WTC11 (cell line): Measurements from ENCODE around the gene ORC4. TPM values are rescaled to one million over a fixed set of nuclear protein-coding genes. Genes with fewer than 3 reads are reported as not detected.

Experiments used
- ATAC-seq: fragments of 200-7000 bp; cut with Tn5 transposase; 2 replicates; pipeline ENCODE4 v1.10.0; 2021; ENCODE audit warnings: mild to moderate bottlenecking, moderate library complexity
- CTCF ChIA-PET: fragments of 300-600 bp; sonication (Branson Sonifier 250); formaldehyde crosslinking; loops from one replicate; lab custom pipeline; 2021; ENCODE audit warnings: antibody characterized with exemption; lab: Charles Lee
- POLR2A ChIA-PET: fragments of 350-600 bp; sonication (Branson Sonifier 250); formaldehyde crosslinking; loops from one replicate; lab custom pipeline; 2021; ENCODE audit warnings: antibody characterized with exemption; lab: Charles Lee
- DNase-seq: peaks from one replicate; pipeline ENCODE4 v3.0.0; 2021; ENCODE audit warnings: low spot score
- H3K27ac Mint-ChIP-seq: 2 replicates; pipeline ENCODE4 v1.8.0; 2021; ENCODE audit warnings: mixed read lengths
- H3K27me3 Mint-ChIP-seq: 2 replicates; pipeline ENCODE4 v1.8.0; 2021; ENCODE audit warnings: low read depth, mild to moderate bottlenecking, moderate library complexity, mixed read lengths
- H3K36me3 Mint-ChIP-seq: 2 replicates; pipeline ENCODE4 v1.8.0; 2021; ENCODE audit warnings: mixed read lengths
- H3K4me1 Mint-ChIP-seq: 2 replicates; pipeline ENCODE4 v1.8.0; 2022; ENCODE audit warnings: mixed read lengths
- H3K4me3 Mint-ChIP-seq: 2 replicates; pipeline ENCODE4 v1.8.0; 2021; ENCODE audit warnings: mild to moderate bottlenecking, moderate library complexity, mixed read lengths
- H3K9me3 Mint-ChIP-seq: 2 replicates; pipeline ENCODE4 v1.8.0; 2021; ENCODE audit warnings: mixed read lengths
- GRHL2 ChIP-seq: fragments of 250-450 bp; sonication (Bioruptor Pico); IDR thresholded peaks from 2 replicates; pipeline ENCODE4 v1.8.0; 2022; ENCODE audit warnings: mild to moderate bottlenecking, moderate library complexity; ENCODE audit not compliant: insufficient replicate concordance, severe bottlenecking
- TCF7 ChIP-seq: sonication (generic); formaldehyde crosslinking; IDR thresholded peaks from 2 replicates; pipeline ENCODE4 v1.8.0; 2022; ENCODE audit warnings: mild to moderate bottlenecking, low read depth, missing genetic modification reagents, moderate library complexity
- ZNF121 ChIP-seq: sonication (generic); formaldehyde crosslinking; IDR thresholded peaks from 2 replicates; pipeline ENCODE4 v1.8.0; 2023; ENCODE audit warnings: missing genetic modification reagents
- ZNF219 ChIP-seq: sonication (generic); formaldehyde crosslinking; IDR thresholded peaks from 2 replicates; pipeline ENCODE4 v1.8.0; 2023; ENCODE audit warnings: missing genetic modification reagents, mild to moderate bottlenecking, borderline replicate concordance
- ZNF263 ChIP-seq: sonication (generic); formaldehyde crosslinking; IDR thresholded peaks from 2 replicates; pipeline ENCODE4 v1.8.1; 2022; ENCODE audit warnings: low read depth, mild to moderate bottlenecking, moderate library complexity, missing genetic modification reagents
- total RNA-seq: library from RNA; stranded (reverse); gene quantifications from 3 replicates; pipeline ENCODE4 v1.2.3, GENCODE V29; 2021
- TF ChIP-seq, protein P1 (sequence below): sonication (generic); formaldehyde crosslinking; IDR thresholded peaks from 2 replicates; pipeline ENCODE4 v1.8.1; 2022; ENCODE audit warnings: missing genetic modification reagents, borderline replicate concordance
- TF ChIP-seq, protein P2 (sequence below): sonication (generic); formaldehyde crosslinking; IDR thresholded peaks from 2 replicates; pipeline ENCODE4 v1.8.0; 2022; ENCODE audit warnings: mild to moderate bottlenecking, missing genetic modification reagents
- TF ChIP-seq, protein P3 (sequence below): sonication (generic); formaldehyde crosslinking; IDR thresholded peaks from 2 replicates; pipeline ENCODE4 v1.8.0; 2022; ENCODE audit warnings: missing genetic modification reagents
- TF ChIP-seq, protein P4 (sequence below): sonication (generic); formaldehyde crosslinking; IDR thresholded peaks from 2 replicates; pipeline ENCODE4 v1.8.1; 2023; ENCODE audit warnings: mild to moderate bottlenecking, missing genetic modification reagents, borderline replicate concordance
- TF ChIP-seq, protein P5 (sequence below): sonication (generic); formaldehyde crosslinking; IDR thresholded peaks from 2 replicates; pipeline ENCODE4 v1.8.1; 2023; ENCODE audit warnings: mild to moderate bottlenecking, missing genetic modification reagents
- TF ChIP-seq, protein P6 (sequence below): sonication (generic); formaldehyde crosslinking; IDR thresholded peaks from 2 replicates; pipeline ENCODE4 v1.8.1; 2023; ENCODE audit warnings: mild to moderate bottlenecking, missing genetic modification reagents, moderate library complexity
- TF ChIP-seq, protein P7 (sequence below): fragments of 250-450 bp; sonication (Bioruptor Pico); IDR thresholded peaks from 2 replicates; pipeline ENCODE4 v1.9.0; 2021; ENCODE audit warnings: mild to moderate bottlenecking, borderline replicate concordance
- TF ChIP-seq, protein P8 (sequence below): sonication (generic); formaldehyde crosslinking; conservative IDR thresholded peaks from 2 replicates; pipeline ENCODE4 v1.8.1; 2023; ENCODE audit warnings: mild to moderate bottlenecking, low read depth, missing genetic modification reagents, moderate library complexity

ORC4 gene
- total RNA-seq, 1 experiment from 2014 or later = 57.9 TPM

DNA sequence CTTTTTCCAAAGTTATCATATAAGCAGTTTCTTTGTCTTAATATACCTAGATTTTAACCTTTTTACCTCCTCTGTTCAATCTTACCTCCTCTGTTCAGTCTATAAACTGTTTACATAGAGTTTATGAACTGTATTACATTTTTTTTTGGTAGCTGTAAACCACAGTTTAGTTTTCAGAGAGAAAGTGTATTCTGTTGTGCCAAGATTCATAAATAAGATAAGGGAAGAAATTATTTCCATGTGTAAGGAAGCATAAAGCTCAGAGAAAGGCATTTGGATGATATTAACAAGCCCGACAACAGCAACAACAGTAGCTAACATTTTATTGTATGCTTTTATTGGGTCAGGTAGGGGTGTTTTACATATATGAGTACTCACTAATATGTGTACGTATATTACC is 104.5 kb downstream of the ORC4 start (continued):
- TF ChIP-seq, protein P1, sequence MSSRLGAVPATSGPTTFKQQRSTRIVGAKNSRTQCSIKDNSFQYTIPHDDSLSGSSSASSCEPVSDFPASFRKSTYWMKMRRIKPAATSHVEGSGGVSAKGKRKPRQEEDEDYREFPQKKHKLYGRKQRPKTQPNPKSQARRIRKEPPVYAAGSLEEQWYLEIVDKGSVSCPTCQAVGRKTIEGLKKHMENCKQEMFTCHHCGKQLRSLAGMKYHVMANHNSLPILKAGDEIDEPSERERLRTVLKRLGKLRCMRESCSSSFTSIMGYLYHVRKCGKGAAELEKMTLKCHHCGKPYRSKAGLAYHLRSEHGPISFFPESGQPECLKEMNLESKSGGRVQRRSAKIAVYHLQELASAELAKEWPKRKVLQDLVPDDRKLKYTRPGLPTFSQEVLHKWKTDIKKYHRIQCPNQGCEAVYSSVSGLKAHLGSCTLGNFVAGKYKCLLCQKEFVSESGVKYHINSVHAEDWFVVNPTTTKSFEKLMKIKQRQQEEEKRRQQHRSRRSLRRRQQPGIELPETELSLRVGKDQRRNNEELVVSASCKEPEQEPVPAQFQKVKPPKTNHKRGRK = no peak
- TF ChIP-seq, all 79 proteins: peak for 0

DNA sequence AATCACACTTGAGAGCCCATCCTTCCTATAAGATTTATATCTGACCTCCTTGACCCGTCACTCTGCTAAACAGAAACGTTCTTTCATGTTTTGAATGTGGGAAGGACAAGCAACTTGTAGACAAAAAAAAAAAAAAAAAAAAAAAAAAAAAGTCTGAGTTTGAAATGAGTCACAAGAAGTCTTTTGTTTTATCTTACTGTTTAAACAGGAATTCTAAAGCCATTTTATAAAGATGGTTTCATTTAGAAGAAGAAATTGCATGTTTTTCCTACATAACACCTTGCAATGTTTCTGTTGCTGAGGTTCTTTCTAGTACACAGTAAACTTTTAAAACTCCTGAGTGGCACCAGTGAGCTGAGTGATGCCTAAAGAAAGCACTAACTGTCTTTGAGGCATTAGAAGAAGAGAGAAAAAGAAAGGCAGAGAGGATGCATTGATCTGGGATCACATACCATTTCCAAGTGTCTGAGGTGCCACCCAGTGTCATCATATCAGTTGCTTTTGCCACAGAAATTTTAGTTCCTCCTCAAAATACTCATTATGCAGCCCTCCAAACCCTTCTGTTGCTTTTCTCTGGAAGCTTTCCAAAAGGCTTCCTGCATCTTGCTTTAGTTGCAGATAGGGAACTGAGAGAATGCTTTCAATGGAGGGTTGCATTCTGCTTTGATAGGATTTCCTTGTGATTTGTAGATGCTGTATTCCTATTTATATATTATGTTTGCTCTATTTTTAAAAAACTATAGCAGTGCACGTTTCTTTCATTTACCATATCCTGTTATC is 106.6 kb downstream of the ORC4 start:
- H3K4me1 Mint-ChIP-seq = no peaks in the 10 kb centered on the region
- DNase-seq (no peak), ATAC-seq (no peak)
- no peaks in the 10 kb centered on the region for H3K9me3 Mint-ChIP-seq
- no peaks in the 10 kb centered on the region for H3K27me3 Mint-ChIP-seq
- ChIA-PET POLR2A (no interaction called here), CTCF (no interaction called here)
- no peak overlapping the region for H3K4me3 Mint-ChIP-seq
- H3K36me3 Mint-ChIP-seq = no peaks in the 10 kb centered on the region; the same call in 1 of the 2 replicates
- no peak overlapping the region for H3K27ac Mint-ChIP-seq
- TF ChIP-seq ZNF263 (CRISPR knock-in tag) (no peak), ZNF121 (no peak), ZNF219 (CRISPR knock-in tag) (no peak), GRHL2 (CRISPR knock-in tag) (no peak), TCF7 (CRISPR knock-in tag) (no peak)
- TF ChIP-seq, protein P2, sequence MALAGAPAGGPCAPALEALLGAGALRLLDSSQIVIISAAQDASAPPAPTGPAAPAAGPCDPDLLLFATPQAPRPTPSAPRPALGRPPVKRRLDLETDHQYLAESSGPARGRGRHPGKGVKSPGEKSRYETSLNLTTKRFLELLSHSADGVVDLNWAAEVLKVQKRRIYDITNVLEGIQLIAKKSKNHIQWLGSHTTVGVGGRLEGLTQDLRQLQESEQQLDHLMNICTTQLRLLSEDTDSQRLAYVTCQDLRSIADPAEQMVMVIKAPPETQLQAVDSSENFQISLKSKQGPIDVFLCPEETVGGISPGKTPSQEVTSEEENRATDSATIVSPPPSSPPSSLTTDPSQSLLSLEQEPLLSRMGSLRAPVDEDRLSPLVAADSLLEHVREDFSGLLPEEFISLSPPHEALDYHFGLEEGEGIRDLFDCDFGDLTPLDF (CRISPR knock-in tag) = no peak
- TF ChIP-seq, protein P3, sequence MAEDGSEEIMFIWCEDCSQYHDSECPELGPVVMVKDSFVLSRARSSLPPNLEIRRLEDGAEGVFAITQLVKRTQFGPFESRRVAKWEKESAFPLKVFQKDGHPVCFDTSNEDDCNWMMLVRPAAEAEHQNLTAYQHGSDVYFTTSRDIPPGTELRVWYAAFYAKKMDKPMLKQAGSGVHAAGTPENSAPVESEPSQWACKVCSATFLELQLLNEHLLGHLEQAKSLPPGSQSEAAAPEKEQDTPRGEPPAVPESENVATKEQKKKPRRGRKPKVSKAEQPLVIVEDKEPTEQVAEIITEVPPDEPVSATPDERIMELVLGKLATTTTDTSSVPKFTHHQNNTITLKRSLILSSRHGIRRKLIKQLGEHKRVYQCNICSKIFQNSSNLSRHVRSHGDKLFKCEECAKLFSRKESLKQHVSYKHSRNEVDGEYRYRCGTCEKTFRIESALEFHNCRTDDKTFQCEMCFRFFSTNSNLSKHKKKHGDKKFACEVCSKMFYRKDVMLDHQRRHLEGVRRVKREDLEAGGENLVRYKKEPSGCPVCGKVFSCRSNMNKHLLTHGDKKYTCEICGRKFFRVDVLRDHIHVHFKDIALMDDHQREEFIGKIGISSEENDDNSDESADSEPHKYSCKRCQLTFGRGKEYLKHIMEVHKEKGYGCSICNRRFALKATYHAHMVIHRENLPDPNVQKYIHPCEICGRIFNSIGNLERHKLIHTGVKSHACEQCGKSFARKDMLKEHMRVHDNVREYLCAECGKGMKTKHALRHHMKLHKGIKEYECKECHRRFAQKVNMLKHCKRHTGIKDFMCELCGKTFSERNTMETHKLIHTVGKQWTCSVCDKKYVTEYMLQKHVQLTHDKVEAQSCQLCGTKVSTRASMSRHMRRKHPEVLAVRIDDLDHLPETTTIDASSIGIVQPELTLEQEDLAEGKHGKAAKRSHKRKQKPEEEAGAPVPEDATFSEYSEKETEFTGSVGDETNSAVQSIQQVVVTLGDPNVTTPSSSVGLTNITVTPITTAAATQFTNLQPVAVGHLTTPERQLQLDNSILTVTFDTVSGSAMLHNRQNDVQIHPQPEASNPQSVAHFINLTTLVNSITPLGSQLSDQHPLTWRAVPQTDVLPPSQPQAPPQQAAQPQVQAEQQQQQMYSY (CRISPR knock-in tag) = no peak
- TF ChIP-seq, protein P4, sequence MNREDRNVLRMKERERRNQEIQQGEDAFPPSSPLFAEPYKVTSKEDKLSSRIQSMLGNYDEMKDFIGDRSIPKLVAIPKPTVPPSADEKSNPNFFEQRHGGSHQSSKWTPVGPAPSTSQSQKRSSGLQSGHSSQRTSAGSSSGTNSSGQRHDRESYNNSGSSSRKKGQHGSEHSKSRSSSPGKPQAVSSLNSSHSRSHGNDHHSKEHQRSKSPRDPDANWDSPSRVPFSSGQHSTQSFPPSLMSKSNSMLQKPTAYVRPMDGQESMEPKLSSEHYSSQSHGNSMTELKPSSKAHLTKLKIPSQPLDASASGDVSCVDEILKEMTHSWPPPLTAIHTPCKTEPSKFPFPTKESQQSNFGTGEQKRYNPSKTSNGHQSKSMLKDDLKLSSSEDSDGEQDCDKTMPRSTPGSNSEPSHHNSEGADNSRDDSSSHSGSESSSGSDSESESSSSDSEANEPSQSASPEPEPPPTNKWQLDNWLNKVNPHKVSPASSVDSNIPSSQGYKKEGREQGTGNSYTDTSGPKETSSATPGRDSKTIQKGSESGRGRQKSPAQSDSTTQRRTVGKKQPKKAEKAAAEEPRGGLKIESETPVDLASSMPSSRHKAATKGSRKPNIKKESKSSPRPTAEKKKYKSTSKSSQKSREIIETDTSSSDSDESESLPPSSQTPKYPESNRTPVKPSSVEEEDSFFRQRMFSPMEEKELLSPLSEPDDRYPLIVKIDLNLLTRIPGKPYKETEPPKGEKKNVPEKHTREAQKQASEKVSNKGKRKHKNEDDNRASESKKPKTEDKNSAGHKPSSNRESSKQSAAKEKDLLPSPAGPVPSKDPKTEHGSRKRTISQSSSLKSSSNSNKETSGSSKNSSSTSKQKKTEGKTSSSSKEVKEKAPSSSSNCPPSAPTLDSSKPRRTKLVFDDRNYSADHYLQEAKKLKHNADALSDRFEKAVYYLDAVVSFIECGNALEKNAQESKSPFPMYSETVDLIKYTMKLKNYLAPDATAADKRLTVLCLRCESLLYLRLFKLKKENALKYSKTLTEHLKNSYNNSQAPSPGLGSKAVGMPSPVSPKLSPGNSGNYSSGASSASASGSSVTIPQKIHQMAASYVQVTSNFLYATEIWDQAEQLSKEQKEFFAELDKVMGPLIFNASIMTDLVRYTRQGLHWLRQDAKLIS (CRISPR knock-in tag) = no peak
- TF ChIP-seq, protein P5, sequence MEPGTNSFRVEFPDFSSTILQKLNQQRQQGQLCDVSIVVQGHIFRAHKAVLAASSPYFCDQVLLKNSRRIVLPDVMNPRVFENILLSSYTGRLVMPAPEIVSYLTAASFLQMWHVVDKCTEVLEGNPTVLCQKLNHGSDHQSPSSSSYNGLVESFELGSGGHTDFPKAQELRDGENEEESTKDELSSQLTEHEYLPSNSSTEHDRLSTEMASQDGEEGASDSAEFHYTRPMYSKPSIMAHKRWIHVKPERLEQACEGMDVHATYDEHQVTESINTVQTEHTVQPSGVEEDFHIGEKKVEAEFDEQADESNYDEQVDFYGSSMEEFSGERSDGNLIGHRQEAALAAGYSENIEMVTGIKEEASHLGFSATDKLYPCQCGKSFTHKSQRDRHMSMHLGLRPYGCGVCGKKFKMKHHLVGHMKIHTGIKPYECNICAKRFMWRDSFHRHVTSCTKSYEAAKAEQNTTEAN (CRISPR knock-in tag) = no peak
- TF ChIP-seq, protein P6, sequence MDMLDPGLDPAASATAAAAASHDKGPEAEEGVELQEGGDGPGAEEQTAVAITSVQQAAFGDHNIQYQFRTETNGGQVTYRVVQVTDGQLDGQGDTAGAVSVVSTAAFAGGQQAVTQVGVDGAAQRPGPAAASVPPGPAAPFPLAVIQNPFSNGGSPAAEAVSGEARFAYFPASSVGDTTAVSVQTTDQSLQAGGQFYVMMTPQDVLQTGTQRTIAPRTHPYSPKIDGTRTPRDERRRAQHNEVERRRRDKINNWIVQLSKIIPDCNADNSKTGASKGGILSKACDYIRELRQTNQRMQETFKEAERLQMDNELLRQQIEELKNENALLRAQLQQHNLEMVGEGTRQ (CRISPR knock-in tag) = no peak
- TF ChIP-seq, protein P7, sequence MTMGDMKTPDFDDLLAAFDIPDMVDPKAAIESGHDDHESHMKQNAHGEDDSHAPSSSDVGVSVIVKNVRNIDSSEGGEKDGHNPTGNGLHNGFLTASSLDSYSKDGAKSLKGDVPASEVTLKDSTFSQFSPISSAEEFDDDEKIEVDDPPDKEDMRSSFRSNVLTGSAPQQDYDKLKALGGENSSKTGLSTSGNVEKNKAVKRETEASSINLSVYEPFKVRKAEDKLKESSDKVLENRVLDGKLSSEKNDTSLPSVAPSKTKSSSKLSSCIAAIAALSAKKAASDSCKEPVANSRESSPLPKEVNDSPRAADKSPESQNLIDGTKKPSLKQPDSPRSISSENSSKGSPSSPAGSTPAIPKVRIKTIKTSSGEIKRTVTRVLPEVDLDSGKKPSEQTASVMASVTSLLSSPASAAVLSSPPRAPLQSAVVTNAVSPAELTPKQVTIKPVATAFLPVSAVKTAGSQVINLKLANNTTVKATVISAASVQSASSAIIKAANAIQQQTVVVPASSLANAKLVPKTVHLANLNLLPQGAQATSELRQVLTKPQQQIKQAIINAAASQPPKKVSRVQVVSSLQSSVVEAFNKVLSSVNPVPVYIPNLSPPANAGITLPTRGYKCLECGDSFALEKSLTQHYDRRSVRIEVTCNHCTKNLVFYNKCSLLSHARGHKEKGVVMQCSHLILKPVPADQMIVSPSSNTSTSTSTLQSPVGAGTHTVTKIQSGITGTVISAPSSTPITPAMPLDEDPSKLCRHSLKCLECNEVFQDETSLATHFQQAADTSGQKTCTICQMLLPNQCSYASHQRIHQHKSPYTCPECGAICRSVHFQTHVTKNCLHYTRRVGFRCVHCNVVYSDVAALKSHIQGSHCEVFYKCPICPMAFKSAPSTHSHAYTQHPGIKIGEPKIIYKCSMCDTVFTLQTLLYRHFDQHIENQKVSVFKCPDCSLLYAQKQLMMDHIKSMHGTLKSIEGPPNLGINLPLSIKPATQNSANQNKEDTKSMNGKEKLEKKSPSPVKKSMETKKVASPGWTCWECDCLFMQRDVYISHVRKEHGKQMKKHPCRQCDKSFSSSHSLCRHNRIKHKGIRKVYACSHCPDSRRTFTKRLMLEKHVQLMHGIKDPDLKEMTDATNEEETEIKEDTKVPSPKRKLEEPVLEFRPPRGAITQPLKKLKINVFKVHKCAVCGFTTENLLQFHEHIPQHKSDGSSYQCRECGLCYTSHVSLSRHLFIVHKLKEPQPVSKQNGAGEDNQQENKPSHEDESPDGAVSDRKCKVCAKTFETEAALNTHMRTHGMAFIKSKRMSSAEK (CRISPR knock-in tag) = no peak
- TF ChIP-seq, protein P8, sequence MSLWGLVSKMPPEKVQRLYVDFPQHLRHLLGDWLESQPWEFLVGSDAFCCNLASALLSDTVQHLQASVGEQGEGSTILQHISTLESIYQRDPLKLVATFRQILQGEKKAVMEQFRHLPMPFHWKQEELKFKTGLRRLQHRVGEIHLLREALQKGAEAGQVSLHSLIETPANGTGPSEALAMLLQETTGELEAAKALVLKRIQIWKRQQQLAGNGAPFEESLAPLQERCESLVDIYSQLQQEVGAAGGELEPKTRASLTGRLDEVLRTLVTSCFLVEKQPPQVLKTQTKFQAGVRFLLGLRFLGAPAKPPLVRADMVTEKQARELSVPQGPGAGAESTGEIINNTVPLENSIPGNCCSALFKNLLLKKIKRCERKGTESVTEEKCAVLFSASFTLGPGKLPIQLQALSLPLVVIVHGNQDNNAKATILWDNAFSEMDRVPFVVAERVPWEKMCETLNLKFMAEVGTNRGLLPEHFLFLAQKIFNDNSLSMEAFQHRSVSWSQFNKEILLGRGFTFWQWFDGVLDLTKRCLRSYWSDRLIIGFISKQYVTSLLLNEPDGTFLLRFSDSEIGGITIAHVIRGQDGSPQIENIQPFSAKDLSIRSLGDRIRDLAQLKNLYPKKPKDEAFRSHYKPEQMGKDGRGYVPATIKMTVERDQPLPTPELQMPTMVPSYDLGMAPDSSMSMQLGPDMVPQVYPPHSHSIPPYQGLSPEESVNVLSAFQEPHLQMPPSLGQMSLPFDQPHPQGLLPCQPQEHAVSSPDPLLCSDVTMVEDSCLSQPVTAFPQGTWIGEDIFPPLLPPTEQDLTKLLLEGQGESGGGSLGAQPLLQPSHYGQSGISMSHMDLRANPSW (CRISPR knock-in tag) = no peak
